Thymus (tissue), 11 donors: ENCODE data around the gene KDM5C. TPM values are rescaled to one million over a fixed set of nuclear protein-coding genes. Genes with fewer than 3 reads are reported as not detected.

Experiments
- DNase-seq, 9 donors: peaks; one replicate each; pipeline ENCODE4 v3.0.0-alpha.2; 2013; ENCODE audit warnings: low spot score in 9 of 9, low read depth in 6 of 9, missing footprints in 1 of 9
- H3K27ac ChIP-seq, 2 donors: one replicate each; pipeline ENCODE4 v1.5.1; 2013; ENCODE audit warnings: control low read depth in 1 of 2, low read depth in 1 of 2, low read length in 1 of 2, mild to moderate bottlenecking in 1 of 2, moderate library complexity in 1 of 2
- H3K27me3 ChIP-seq, 2 donors: one replicate each; pipeline ENCODE4 v1.5.1; 2013; ENCODE audit warnings: low read length in 1 of 2; ENCODE audit not compliant: control insufficient read depth in 2 of 2, insufficient read depth in 1 of 2
- H3K36me3 ChIP-seq, 2 donors: one replicate each; pipeline ENCODE4 v1.5.1; 2013; ENCODE audit warnings: low read length in 1 of 2, mild to moderate bottlenecking in 1 of 2, moderate library complexity in 1 of 2; ENCODE audit not compliant: control insufficient read depth in 2 of 2, insufficient read depth in 2 of 2
- H3K4me1 ChIP-seq, 2 donors: one replicate each; pipeline ENCODE4 v1.5.1; 2013; ENCODE audit warnings: low read length in 2 of 2; ENCODE audit not compliant: control insufficient read depth in 2 of 2, insufficient read depth in 2 of 2
- H3K4me3 ChIP-seq, 2 donors: one replicate each; pipeline ENCODE4 v1.5.1; 2013; ENCODE audit warnings: low read length in 2 of 2, control low read depth in 1 of 2, mild to moderate bottlenecking in 1 of 2
- H3K9me3 ChIP-seq, 2 donors: one replicate each; pipeline ENCODE4 v1.5.1; 2013; ENCODE audit warnings: low read length in 1 of 2, mild to moderate bottlenecking in 1 of 2; ENCODE audit not compliant: control insufficient read depth in 2 of 2, insufficient read depth in 1 of 2
- WGBS: extraction: QIAGEN DNeasy Blood & Tissue Kit; methylation state at CpG from one replicate; pipeline ENCODE4 v1.1.7; 2013; 5-methylcytosine and 5-hydroxymethylcytosine counted together
- polyA plus RNA-seq: library from polyadenylated mRNA; stranded (reverse); fragments of 200-250 nt; gene quantifications from one replicate; pipeline ENCODE4 v1.2.3, GENCODE V29; 2013
- total RNA-seq: library from RNA; stranded (reverse); fragments of 120-200 nt; gene quantifications from one replicate; pipeline ENCODE4 v1.2.4, GENCODE V29; 2013
- donor health status: healthy.

The KDM5C gene
- total and polyA plus RNA-seq, 2 donors, result 29.0 to 48.3 TPM

DNA sequence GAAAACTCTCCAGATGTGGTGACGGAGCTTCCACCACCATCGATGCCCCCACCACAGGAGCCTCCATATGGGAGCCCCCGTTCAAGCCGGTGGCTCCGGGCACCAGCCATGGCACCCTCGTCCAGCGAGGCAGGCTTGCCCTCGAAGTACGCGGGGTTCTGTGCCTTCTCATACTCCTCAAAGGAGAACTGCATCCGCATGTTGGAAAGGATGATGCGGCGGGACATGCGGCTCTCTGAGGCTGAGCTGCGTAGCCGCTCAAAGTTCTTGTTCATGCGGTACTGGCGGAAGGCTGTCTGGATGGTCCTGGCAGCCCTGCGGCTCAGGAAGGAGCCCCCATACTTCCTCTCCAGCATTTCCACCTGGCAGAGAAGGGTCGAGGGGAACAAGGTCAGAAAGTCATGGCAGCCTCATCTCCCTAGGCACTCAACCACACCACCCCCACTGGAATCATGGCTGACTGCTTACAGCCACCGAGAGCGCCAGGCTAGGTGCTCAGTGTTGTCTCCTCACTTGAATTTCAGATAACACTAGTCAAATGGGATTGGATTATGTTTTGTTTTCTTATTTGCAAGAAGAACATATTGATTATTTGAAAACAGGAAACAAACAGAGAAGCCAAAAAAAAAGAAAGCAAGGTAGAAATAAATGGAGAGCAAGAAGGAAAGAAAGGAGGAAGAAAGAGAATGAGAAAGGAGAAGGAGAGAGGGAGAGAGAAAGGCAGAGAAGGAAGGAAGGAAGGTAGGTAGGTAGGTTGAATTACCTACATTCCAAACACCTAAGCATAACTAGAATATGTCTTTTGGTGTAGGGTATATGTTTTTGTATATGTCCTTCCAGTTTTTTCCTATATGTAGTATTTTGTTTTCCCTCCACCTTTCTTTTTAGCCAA is 29.8 kb upstream of the KDM5C start:
- no peaks in the 10 kb centered on the region for H3K4me1 ChIP-seq
- no peaks in the 10 kb centered on the region for H3K9me3 ChIP-seq
- peaks cover 0 to 11% of the 10 kb centered on the region in 2 donors for H3K27me3 ChIP-seq
- H3K4me3 ChIP-seq, result no peak overlapping the region
- 96% methylated on average over 22 of the region's 22 CpGs for WGBS
- no peak for DNase-seq
- no peak overlapping the region for H3K27ac ChIP-seq
- H3K36me3 ChIP-seq, result no peaks in the 10 kb centered on the region

DNA sequence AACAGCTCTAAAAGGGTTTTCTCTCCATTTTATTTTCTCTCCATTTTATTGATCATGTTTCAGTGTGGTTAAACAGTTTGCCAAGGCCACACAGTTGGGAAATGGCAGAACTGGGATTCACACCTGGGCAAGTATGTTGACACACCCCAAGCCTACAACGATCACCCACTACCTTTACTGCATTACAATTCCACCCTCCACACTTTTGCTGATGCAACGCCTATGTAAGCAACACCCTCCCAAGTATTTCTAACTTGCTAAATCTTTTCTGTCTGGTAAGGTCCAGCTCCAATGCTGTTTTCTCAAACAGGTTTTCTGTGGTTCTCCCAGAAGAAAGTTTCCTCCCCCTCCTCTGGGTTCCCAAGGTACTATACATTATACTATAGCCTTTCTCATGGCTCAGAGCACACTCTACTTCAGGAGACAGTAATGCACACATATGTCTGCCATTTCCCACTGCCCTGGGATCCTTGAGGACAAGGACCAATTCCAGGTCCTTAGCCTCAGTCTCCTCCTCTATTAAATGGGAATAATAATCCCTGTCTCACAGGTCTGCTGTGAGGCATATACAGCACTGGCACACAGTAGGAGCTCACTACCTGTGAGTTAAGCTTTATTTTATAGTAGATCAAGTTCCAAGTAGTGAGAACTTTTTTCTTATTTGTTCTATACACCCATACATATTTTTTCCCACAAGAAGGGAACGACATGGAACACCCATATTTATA is 28.4 kb upstream of the KDM5C start:
- Histone ChIP-seq H3K36me3 (no peaks in the 10 kb centered on the region), H3K9me3 (no peaks in the 10 kb centered on the region), H3K27ac (no peak overlapping the region), H3K4me3 (no peak overlapping the region), H3K4me1 (no peaks in the 10 kb centered on the region), H3K27me3 (peaks cover 0 to 13% of the 10 kb centered on the region in 2 donors)
- WGBS, result 95% methylated on average over 3 of the region's 3 CpGs
- DNase-seq, result no peak

DNA sequence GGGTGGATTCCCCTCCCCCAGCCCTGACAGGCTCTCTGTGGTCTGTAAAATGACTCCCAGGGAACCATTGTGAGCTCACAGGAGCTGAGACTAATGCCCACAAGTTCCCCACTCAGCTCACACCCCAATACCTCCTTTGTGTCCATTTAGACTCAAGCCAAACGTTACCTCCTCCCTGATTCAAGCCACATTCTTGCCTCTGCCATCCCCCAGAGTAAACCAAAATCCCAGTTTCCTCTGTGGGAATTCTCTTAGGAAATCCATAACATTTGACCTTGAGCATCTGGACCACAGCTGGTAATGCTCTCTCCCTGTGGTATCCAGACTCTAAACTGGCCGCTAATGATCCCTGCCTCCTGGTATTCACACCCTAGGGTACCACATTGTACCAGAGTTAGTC is 26.3 kb upstream of the KDM5C start:
- Histone ChIP-seq H3K36me3 (no peaks in the 10 kb centered on the region), H3K27ac (no peak overlapping the region), H3K27me3 (peaks cover 0 to 9% of the 10 kb centered on the region in 2 donors), H3K9me3 (no peaks in the 10 kb centered on the region), H3K4me3 (no peak overlapping the region), H3K4me1 (no peaks in the 10 kb centered on the region)
- WGBS, result 98% methylated on average over 2 of the region's 2 CpGs
- DNase-seq, result no peak

DNA sequence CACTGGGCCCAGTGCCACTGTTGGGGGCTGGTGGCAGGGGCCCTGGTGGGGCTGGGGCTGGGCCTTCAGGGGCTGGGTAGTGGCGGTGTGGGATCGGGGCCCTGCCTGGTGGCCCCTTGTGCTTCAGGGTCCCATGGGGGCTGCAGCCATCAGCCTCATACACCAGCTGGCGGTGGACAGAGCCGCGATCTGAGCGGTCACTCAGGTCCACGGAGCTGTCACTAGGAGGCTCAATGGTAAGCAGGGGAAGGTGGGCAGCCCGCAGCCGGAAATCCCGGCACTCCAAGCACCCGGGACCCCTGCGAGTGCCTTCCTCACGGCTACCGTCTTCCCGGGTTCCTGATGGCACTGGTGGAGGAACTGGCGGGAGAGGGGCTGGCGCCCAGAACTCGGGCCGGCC is 25.5 kb upstream of the KDM5C start:
- no peak overlapping the region for H3K27ac ChIP-seq
- H3K9me3 ChIP-seq, result no peaks in the 10 kb centered on the region
- H3K4me1 ChIP-seq, result no peaks in the 10 kb centered on the region
- DNase-seq, result no peak
- WGBS, result 97% methylated on average over 19 of the region's 19 CpGs
- peaks cover 0 to 8% of the 10 kb centered on the region in 2 donors for H3K27me3 ChIP-seq
- H3K36me3 ChIP-seq, result no peaks in the 10 kb centered on the region
- H3K4me3 ChIP-seq, result no peak overlapping the region

DNA sequence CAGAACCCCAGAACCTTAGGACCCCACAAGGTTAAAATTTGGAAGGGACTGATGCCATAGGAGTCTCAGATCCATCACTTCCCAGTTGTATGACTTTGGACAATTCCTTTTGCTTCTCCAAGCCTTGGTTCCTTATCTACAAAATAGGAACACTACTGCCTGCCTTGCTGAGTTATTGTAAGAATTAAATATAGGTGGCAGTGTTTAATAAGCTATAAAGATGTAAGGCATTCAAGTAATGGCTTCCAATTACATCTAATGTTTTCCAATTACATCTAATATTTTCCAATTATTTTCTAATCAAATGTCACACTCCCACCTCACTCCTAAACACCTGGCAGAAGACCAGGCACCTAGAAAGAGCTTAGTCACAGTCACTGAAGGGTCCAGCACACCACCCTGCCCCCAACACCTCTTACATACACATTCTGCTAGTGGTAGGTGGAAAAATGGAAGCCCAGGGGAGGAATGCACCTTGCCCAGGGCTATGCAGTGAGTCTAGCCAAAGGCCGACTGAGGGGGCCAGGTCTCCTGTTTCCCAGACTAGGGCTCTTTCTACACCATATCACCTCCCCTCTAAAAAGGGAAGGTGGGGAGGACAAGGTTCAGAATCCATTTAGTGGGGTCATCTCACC is 24.5 kb upstream of the KDM5C start:
- Histone ChIP-seq H3K36me3 (no peaks in the 10 kb centered on the region), H3K4me1 (no peaks in the 10 kb centered on the region), H3K27me3 (peaks cover 0 to 6% of the 10 kb centered on the region in 2 donors), H3K27ac (no peak overlapping the region), H3K9me3 (no peaks in the 10 kb centered on the region), H3K4me3 (no peak overlapping the region)
- no peak for DNase-seq
- WGBS, result 100% methylated on average over 1 of the region's 1 CpG

DNA sequence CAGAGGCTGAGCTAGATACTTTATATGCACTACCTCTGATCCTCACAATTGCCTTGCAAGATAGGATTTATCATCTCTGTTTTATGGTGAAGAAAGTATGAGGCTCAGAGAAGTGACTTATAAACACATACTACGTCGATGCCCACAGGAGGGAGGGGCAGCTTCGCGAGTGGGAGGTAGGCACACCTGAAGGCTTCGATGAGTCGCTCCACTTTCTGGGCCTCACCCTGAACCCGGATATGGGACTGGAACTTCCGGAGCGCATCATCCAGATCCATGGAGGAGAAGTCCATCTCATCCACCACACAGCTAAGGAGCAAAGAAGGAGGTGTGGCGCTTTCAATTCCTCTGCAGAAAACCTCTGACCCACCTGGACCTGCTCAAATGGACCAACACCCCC is 22.9 kb upstream of the KDM5C start:
- 97% methylated on average over 10 of the region's 10 CpGs for WGBS
- Histone ChIP-seq H3K36me3 (no peaks in the 10 kb centered on the region), H3K4me3 (no peak overlapping the region), H3K4me1 (no peaks in the 10 kb centered on the region), H3K27me3 (peaks cover 0 to 6% of the 10 kb centered on the region in 2 donors), H3K9me3 (no peaks in the 10 kb centered on the region), H3K27ac (no peak overlapping the region)
- DNase-seq, result no peak

DNA sequence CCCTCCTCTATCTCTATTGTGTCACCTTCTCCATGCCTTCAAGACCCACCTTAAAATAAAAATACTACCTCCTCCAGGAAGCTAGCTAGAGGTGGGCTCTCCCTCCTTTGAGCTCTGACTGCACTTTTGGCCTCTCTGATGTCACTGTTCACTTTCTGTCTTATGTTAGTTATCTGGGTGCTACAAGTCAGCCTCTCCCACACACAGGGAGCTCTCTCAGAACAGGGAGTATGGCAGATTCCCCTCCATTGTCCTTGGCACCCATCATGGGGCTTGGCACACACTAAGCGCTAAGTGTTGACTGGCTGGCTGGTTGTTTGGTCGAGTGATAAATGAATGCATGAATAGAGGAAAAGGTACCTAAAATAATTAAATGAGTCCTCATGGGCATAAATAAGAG is 21.2 kb upstream of the KDM5C start:
- H3K4me1 ChIP-seq, result no peaks in the 10 kb centered on the region
- DNase-seq, result no peak
- no peak overlapping the region for H3K27ac ChIP-seq
- H3K36me3 ChIP-seq, result no peaks in the 10 kb centered on the region
- H3K27me3 ChIP-seq, result peaks cover 0 to 6% of the 10 kb centered on the region in 2 donors
- WGBS, result 93% methylated on average over 2 of the region's 2 CpGs
- H3K9me3 ChIP-seq, result no peaks in the 10 kb centered on the region
- no peak overlapping the region for H3K4me3 ChIP-seq

DNA sequence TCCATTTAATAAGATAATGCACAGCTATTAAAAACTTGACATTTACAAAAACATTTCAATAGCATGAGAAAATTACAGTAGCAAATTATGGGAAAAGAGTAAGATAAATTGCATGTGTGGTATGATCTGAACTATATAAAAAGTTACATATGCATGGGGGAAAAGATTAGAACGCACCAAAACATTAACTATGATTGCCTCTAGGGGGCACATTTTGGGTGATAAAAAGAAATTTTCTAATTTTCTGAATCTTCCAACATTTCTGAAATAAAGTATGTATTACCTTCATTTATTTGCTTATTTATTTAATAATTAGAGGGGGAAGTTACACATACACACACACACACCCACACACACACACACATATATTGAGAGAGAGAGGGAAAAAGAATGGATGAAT is 19.6 kb upstream of the KDM5C start:
- 74% methylated on average over 1 of the region's 1 CpG for WGBS
- no peak for DNase-seq
- no peaks in the 10 kb centered on the region for H3K4me1 ChIP-seq
- peaks cover 0 to 4% of the 10 kb centered on the region in 2 donors for H3K27me3 ChIP-seq
- no peaks in the 10 kb centered on the region for H3K36me3 ChIP-seq
- no peaks in the 10 kb centered on the region for H3K9me3 ChIP-seq
- no peak overlapping the region for H3K27ac ChIP-seq
- H3K4me3 ChIP-seq, result no peak overlapping the region

DNA sequence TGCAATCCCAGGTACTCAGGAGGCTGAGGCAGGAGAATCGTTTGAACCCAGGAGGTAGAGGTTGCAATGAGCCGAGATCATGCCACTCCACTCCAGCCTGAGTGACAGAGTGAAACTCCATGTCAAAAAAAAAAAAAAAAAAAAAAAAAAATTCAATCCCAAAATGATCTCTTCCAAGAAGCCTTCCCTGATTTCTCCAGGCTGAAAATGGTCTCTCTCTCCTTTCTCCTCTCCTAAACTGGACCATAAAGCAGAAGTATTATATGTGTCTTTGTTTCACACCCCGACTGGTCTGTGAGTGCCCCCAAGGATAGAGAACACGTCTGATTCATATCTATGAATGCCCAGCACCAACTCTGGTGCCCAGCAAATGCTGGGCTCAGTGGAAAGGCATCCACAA is 17.3 kb upstream of the KDM5C start:
- Histone ChIP-seq H3K36me3 (no peaks in the 10 kb centered on the region), H3K27ac (no peak overlapping the region), H3K4me1 (no peaks in the 10 kb centered on the region), H3K9me3 (no peaks in the 10 kb centered on the region), H3K27me3 (peaks cover 0 to 4% of the 10 kb centered on the region in 2 donors), H3K4me3 (no peak overlapping the region)
- WGBS, result 95% methylated on average over 4 of the region's 4 CpGs
- no peak for DNase-seq
